Right lobe of liver (tissue), 4 donors: ENCODE measurements around the gene TEKT2.

Experiments used
- CTCF ChIP-seq, 4 donors: fragments of 200-600 bp in 3 of 4; fragments of 450-650 bp in 1 of 4; IDR thresholded peaks; one replicate each; pipeline versions ENCODE4 v1.5.1 to v1.8.0; 2016 to 2022; ENCODE audit warnings: antibody characterized with exemption in 4 of 4, mild to moderate bottlenecking in 2 of 4
- POLR2A ChIP-seq: fragments of 450-650 bp; IDR thresholded peaks from one replicate; pipeline ENCODE4 v1.6.1; 2017; ENCODE audit warnings: antibody characterized with exemption, mild to moderate bottlenecking
- donor health status: DM: no; HTN: no; CAD: no.
- donor health status: DM: no; HTN: no; CAD: no.
- donor health status: DM: no; HTN: yes; CAD: no.

GRCh38 chr1:36106269-36106668 lies 22.4 kb downstream of the TEKT2 start:
- TF ChIP-seq CTCF (IDR thresholded peaks at IDR 0.05), result no peak
- TF ChIP-seq POLR2A, result no peak
